ENCODE results near the gene MYL7. TPM values are rescaled to one million over a fixed set of nuclear protein-coding genes. Genes with fewer than 3 reads are reported as not detected.

The MYL7 gene
- polyA plus RNA-seq, 1 of the 3 experiments (the other 2 are of a cell fraction) = not detected

- TF ChIP-seq USF2 (IDR thresholded peaks at IDR 0.05; ENCODE audit: borderline replicate concordance, low read depth, low read length) (no peak), PBX3 (IDR thresholded peaks at IDR 0.05) (no peak), TEAD4 (IDR thresholded peaks at IDR 0.05; ENCODE audit: borderline replicate concordance, insufficient read depth) (no peak), USF1 (IDR thresholded peaks at IDR 0.05; ENCODE audit: borderline replicate concordance, low read depth) (no peak), CTCF (IDR thresholded peaks at IDR 0.05) (no peak), MEF2A (IDR thresholded peaks at IDR 0.05; ENCODE audit: borderline replicate concordance, low read depth) (no peak)
Measured at GRCh38 chr7:44183386-44183785, 42.3 kb upstream of the MYL7 start (continued).

GRCh38 chr7:44182827-44183226 is 41.7 kb upstream of the MYL7 start:
- ChIA-PET POLR2A (no interaction called here), CTCF (interaction anchor here (0.8 to 1.4 kb wide), 3 partner anchors 14 to 110 kb away, joined by 3 to 11 read pairs (median 5); no protein-coding TSS in a partner anchor)
- Histone ChIP-seq H3K27me3 (ENCODE audit: insufficient read depth) (no peaks in the 10 kb centered on the region), H4K20me1 (ENCODE audit: insufficient read depth) (no peaks in the 10 kb centered on the region), H3K36me3 (replicated peaks in 1 of 2; ENCODE audit: control insufficient read depth in 1 of 2, insufficient read depth in 2 of 2, low read length in 1 of 2) (no peaks in the 10 kb centered on the region), H3F3A (replicated peaks; ENCODE audit: insufficient read depth) (peaks cover 4% of the 10 kb centered on the region), H3K4me2 (no peak overlapping the region), H3K9me3 (no peaks in the 10 kb centered on the region), H2AFZ (ENCODE audit: low read depth) (no peak overlapping the region), H3K4me3 (ENCODE audit: low read depth in 2 of 2, low read length in 1 of 2) (no peak overlapping the region), H3K9ac (no peak overlapping the region), H3K79me2 (ENCODE audit: insufficient read depth) (no peaks in the 10 kb centered on the region), H3K4me1 (ENCODE audit: control insufficient read depth in 1 of 2, insufficient read depth in 2 of 2, low read depth in 1 of 2, low read length in 1 of 2) (peaks cover 3 to 16% of the 10 kb centered on the region in 2 experiments; a peak in 3 of 4 replicates), H3K27ac (ENCODE audit: low read depth in 2 of 2, low read length in 1 of 2) (no peak overlapping the region), H3K9me2 (no peaks in the 10 kb centered on the region)
- no peak for TF ChIP-seq JUND (IDR thresholded peaks at IDR 0.05)
- TF ChIP-seq FOXM1 (IDR thresholded peaks at IDR 0.05; ENCODE audit: low read depth) = no peak
- TF ChIP-seq ELF1 (IDR thresholded peaks at IDR 0.05) = no peak
- TF ChIP-seq NRF1 (IDR thresholded peaks at IDR 0.05; ENCODE audit: low read depth, low read length) = no peak
- TF ChIP-seq ZBTB33 (IDR thresholded peaks at IDR 0.05; ENCODE audit: borderline replicate concordance, low read depth) = no peak
- no peak for TF ChIP-seq USF2 (IDR thresholded peaks at IDR 0.05; ENCODE audit: borderline replicate concordance, low read depth, low read length)
- TF ChIP-seq YY1 (IDR thresholded peaks at IDR 0.05; ENCODE audit: low read depth) = no peak
- TF ChIP-seq FOXJ3 (CRISPR knock-in tag; IDR thresholded peaks at IDR 0.05) = no peak
- no peak for TF ChIP-seq SIN3A (IDR thresholded peaks at IDR 0.05; ENCODE audit: borderline replicate concordance, low read depth, low read length)
- no peak for TF ChIP-seq RCOR1 (IDR thresholded peaks at IDR 0.05; ENCODE audit: low read length)
- no peak for TF ChIP-seq MEF2A (IDR thresholded peaks at IDR 0.05; ENCODE audit: borderline replicate concordance, low read depth)
- TF ChIP-seq RXRA (IDR thresholded peaks at IDR 0.05; ENCODE audit: borderline replicate concordance, low read depth) = no peak
- no peak for TF ChIP-seq SMC3 (IDR thresholded peaks at IDR 0.05; ENCODE audit: low read depth, low read length)
- TF ChIP-seq GABPA (IDR thresholded peaks at IDR 0.05; ENCODE audit: low read depth) = no peak
- WGBS (ENCODE audit: low lambda C conversion rate) = 53% methylated on average over 5 of the region's 5 CpGs
- DNase-seq = no peak
